Muscle layer of colon (tissue), 2 donors: ENCODE data around the gene TIGD3.
A peak's percentile ranks its signal among the peaks of the same experiment; 100 is the strongest.

Experiments
- H3K27ac ChIP-seq: one replicate; pipeline ENCODE4 v1.7.0; 2013; ENCODE audit warnings: low read depth, mild to moderate bottlenecking, low read length, moderate library complexity
- H3K27me3 ChIP-seq, 2 donors: one replicate each; pipeline ENCODE4 v1.7.0; 2013; ENCODE audit warnings: low read length in 2 of 2, mild to moderate bottlenecking in 2 of 2; ENCODE audit not compliant: insufficient read depth in 2 of 2, control insufficient read depth in 1 of 2
- H3K36me3 ChIP-seq: one replicate; pipeline ENCODE4 v1.7.0; 2013; ENCODE audit warnings: mild to moderate bottlenecking, low read length; ENCODE audit not compliant: insufficient read depth
- H3K4me1 ChIP-seq: one replicate; pipeline ENCODE4 v1.7.0; 2013; ENCODE audit warnings: mild to moderate bottlenecking, low read length; ENCODE audit not compliant: insufficient read depth
- H3K4me3 ChIP-seq, 2 donors: one replicate each; pipeline ENCODE4 v1.7.0; 2013; ENCODE audit warnings: low read length in 2 of 2, low read depth in 1 of 2, mild to moderate bottlenecking in 1 of 2, moderate library complexity in 1 of 2
- H3K9ac ChIP-seq: one replicate; pipeline ENCODE4 v1.7.0; 2013; ENCODE audit warnings: low read length
- H3K9me3 ChIP-seq: one replicate; pipeline ENCODE4 v1.7.0; 2013; ENCODE audit warnings: mild to moderate bottlenecking, low read length
- donor health status: abdominal sarcoma.
- donor health status: Adenocarcinoma of cecum.

TIGD3 gene

DNA sequence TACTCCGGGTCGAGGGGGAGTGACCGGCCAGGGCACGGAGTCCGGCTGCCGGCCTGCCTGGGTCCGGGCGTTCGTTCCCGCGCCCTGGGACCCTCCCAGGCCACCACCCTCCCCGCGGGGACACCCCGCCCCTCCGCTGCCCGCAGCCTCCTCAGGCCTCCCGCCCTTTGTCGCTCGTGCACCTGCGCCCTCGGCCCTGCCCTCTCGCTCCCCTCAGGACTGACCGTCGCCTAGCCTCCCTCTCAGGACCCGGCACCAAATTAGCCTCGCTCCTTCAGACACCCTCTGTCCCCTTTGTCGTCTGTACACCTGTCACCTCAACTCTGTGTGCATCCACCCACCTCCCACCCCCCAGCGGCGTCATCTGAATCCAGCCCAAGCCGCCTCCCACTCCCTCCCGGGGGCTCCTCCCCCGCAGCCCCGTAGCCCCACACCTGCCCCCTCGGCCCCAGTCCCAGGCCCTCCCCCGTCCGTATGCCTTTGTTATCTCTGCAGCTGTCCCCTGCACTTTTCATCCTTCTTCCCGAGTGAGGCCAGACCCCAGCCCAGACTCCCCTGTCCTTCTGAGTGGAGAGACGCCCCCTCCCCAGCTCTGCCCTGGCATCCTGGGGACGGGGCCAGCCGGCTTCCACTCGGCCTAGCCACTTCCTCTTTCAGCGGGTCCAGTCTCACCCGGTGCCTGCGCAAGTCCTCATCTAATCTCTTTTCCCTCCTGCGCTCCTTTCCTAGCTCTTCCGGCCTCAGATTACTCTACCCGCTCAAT is 643 bp downstream of the TIGD3 start:
- Histone ChIP-seq H3K27ac (no peak overlapping the region), H3K4me3 (peak overlapping the region; percentile 44 to 57), H3K9me3 (no peaks in the 10 kb centered on the region), H3K36me3 (peaks cover 22% of the 10 kb centered on the region), H3K27me3 (peaks cover 0 to 16% of the 10 kb centered on the region in 2 donors), H3K4me1 (peaks cover 17% of the 10 kb centered on the region), H3K9ac (no peak overlapping the region)

DNA sequence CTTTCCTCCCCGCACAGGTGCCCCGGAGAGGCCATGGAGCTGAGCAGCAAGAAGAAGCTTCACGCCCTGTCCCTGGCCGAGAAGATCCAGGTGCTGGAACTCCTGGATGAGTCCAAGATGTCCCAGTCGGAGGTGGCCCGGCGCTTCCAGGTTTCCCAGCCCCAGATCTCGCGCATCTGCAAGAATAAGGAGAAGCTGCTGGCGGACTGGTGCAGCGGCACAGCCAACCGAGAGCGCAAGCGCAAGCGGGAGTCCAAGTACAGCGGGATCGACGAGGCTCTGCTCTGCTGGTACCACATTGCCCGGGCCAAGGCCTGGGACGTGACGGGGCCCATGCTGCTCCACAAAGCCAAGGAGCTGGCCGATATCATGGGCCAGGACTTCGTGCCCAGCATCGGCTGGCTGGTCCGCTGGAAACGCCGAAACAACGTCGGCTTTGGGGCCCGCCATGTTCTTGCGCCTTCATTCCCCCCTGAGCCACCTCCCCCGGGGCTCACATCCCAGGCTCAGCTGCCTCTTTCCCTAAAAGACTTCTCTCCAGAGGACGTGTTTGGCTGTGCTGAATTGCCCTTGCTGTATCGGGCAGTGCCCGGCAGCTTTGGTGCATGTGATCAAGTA is 1.3 kb downstream of the TIGD3 start:
- H3K27ac ChIP-seq = no peak overlapping the region
- peak overlapping the region; percentile 44 to 57 for H3K4me3 ChIP-seq
- H3K4me1 ChIP-seq = peaks cover 17% of the 10 kb centered on the region
- no peak overlapping the region for H3K9ac ChIP-seq
- peaks cover 0 to 16% of the 10 kb centered on the region in 2 donors for H3K27me3 ChIP-seq
- no peaks in the 10 kb centered on the region for H3K9me3 ChIP-seq
- H3K36me3 ChIP-seq = peaks cover 19% of the 10 kb centered on the region

DNA sequence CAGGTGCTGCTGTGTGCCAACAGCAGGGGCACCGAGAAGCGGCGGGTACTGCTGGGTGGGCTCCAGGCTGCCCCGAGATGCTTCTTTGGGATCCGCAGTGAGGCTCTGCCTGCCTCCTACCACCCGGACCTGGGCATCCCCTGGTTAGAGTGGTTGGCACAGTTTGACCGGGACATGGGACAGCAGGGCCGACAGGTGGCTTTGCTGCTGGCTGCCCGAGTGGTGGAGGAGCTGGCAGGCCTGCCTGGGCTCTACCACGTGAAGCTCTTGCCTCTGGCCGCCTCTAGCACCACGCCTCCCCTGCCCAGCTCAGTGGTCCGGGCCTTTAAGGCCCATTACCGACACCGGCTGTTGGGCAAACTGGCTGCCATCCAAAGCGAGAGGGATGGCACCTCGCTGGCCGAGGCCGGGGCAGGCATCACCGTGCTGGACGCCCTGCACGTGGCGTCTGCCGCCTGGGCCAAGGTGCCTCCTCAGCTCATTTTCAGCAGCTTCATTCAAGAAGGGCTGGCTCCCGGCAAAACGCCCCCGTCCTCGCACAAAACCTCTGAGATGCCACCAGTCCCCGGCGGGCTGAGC is 1.9 kb downstream of the TIGD3 start:
- Histone ChIP-seq H3K27ac (no peak overlapping the region), H3K4me1 (peaks cover 17% of the 10 kb centered on the region), H3K4me3 (no peak overlapping the region), H3K36me3 (peaks cover 13% of the 10 kb centered on the region), H3K9me3 (no peaks in the 10 kb centered on the region), H3K27me3 (peaks cover 0 to 16% of the 10 kb centered on the region in 2 donors), H3K9ac (no peak overlapping the region)

DNA sequence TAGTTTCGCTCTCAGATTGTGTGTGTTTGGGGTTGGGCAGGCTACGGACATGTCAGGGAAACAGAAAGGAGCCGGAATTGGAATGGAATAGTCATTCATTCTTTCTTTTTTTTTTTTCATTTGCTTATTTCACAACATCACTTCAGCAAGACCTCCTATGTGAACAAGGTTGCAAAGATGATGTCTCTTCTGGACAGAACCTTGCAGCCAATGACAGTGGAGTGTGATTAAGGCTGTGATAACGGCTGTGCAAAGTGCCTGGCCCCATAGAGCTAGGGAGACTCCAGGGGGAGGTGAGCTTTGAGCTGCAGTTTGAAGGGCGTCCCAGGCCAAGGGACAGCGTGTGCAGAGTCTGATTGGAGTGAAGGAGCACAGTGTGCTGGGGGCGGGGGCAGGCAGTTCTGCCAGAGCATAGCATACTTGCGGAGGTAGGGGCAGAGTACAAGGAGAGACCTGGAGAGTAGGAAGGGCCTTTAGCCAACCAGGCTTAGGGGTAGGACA is 3.4 kb downstream of the TIGD3 start:
- no peak overlapping the region for H3K9ac ChIP-seq
- H3K27me3 ChIP-seq = peaks cover 0 to 16% of the 10 kb centered on the region in 2 donors
- no peaks in the 10 kb centered on the region for H3K36me3 ChIP-seq
- no peak overlapping the region for H3K4me3 ChIP-seq
- H3K27ac ChIP-seq = no peak overlapping the region
- no peaks in the 10 kb centered on the region for H3K9me3 ChIP-seq
- H3K4me1 ChIP-seq = peaks cover 17% of the 10 kb centered on the region

DNA sequence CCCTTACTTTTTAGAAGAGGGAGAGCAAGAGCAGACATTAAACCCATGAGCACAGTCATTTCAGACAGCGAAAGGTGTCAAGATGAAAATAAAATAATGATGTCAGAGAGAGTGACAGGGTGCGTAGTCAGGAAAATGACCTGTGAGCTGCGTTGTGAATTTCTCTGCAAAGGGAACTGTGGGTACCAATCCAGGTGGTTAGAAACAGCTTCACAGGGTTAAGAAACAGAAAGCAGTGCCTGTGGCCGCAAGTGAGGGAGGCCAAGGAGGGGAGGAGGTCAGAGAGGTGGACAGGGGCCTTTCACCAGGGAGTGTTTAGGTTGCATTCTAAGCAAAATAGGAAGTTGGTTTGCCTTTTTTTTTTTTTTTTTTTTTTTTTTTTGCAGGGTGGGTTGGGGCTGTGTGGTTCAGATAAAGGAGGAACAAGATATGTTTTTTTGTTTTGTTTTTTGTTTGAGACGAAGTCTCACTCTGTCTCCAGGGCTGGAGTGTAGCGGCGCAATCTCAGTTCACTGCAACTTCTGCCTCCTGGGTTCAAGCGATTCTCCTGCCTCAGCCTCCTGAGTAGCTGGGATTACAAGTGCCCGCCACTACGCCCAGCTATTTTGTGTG is 7.9 kb downstream of the TIGD3 start:
- H3K4me3 ChIP-seq = no peak overlapping the region
- no peak overlapping the region for H3K27ac ChIP-seq
- peaks cover 0 to 7% of the 10 kb centered on the region in 2 donors for H3K27me3 ChIP-seq
- no peaks in the 10 kb centered on the region for H3K4me1 ChIP-seq
- H3K36me3 ChIP-seq = no peaks in the 10 kb centered on the region
- H3K9me3 ChIP-seq = no peaks in the 10 kb centered on the region
- no peak overlapping the region for H3K9ac ChIP-seq

DNA sequence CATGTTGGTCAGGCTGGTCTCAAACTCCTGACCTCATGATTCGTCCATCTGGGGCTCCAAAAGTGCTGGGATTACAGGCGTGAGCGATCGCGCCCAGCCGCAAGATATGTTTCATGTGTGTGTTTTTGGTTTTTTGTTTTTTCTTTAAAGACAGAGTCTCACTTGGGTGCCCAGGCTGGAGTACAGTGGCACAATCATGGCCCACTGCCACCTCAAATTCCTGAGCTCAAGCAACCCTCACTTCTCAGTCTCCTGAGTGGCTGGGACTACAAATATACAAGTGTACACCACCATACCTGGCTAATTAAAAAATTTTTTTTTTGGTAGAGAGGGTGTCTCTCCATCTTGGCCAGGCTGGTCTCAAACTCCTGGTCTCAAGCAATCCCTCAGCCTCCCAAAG is 8.4 kb downstream of the TIGD3 start:
- Histone ChIP-seq H3K4me1 (no peaks in the 10 kb centered on the region), H3K9me3 (no peaks in the 10 kb centered on the region), H3K27ac (no peak overlapping the region), H3K9ac (no peak overlapping the region), H3K4me3 (no peak overlapping the region), H3K27me3 (peaks cover 0 to 1% of the 10 kb centered on the region in 2 donors), H3K36me3 (no peaks in the 10 kb centered on the region)

DNA sequence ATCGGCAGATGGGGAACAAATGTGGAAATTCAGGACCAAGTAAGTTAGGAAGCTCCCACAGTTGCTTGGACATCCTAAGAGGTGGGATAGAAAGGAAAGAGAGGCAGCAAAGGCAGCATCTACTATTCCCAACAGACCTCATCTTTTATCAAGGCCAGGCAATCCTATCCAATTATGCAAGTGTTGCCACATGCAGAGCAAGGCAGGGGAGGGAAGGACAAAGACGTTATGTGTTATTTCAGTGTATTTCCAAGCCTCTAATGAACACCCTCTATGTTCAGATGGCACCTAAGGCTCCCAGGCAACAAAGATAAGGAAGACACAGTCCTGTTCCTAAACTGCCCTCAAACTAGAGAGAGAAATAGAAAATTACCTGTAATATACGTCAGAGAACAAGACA is 9.2 kb downstream of the TIGD3 start:
- H3K9me3 ChIP-seq = no peaks in the 10 kb centered on the region
- no peak overlapping the region for H3K4me3 ChIP-seq
- H3K9ac ChIP-seq = no peak overlapping the region
- H3K27ac ChIP-seq = no peak overlapping the region
- H3K36me3 ChIP-seq = no peaks in the 10 kb centered on the region
- no peaks in the 10 kb centered on the region for H3K27me3 ChIP-seq
- no peaks in the 10 kb centered on the region for H3K4me1 ChIP-seq

DNA sequence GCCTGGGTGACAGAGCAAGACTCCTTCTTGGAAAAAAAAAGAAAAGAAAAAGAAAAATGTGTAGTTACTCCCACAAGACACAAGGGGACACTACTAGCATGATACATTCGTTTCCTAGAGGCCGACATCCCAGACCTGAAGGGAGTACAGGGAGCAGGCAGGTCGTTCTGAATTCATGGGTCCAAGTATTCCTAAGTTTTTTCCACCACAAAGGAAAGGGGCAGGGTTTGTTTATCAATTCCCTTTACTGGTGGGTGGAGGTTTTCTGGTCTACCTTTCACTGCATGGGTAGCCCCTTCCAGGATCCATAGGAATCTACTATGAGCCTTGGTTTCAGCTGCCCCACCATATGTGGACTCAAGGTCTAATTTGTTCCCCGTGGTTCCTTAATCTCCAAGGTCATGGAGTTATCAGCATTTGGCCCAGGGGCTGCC is 11.8 kb downstream of the TIGD3 start:
- H3K36me3 ChIP-seq = no peaks in the 10 kb centered on the region
- no peaks in the 10 kb centered on the region for H3K27me3 ChIP-seq
- H3K4me3 ChIP-seq = no peak overlapping the region
- H3K9ac ChIP-seq = no peak overlapping the region
- no peak overlapping the region for H3K27ac ChIP-seq
- H3K4me1 ChIP-seq = no peaks in the 10 kb centered on the region
- H3K9me3 ChIP-seq = no peaks in the 10 kb centered on the region

DNA sequence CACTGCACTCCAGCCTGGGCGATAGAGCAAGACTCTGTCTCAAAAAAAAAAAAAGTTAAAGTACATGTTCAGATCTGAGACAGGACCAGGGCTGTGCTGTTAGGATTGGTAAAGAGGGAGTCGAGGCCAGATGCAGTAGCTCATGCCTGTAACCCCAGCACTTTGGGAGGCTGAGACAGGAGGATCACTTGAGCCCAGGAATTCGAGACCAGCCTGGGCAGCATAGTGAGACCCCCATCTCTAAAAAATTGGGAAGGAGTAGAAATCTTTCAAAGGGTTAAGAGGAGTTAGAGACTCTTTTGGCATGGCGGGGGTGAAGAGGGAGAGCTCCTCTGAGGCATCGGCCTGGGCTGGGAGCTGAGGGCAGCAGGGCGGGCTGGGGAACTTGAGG is 16.1 kb downstream of the TIGD3 start:
- no peaks in the 10 kb centered on the region for H3K9me3 ChIP-seq
- H3K36me3 ChIP-seq = no peaks in the 10 kb centered on the region
- no peak overlapping the region for H3K9ac ChIP-seq
- no peaks in the 10 kb centered on the region for H3K27me3 ChIP-seq
- no peaks in the 10 kb centered on the region for H3K4me1 ChIP-seq
- no peak overlapping the region for H3K27ac ChIP-seq
- H3K4me3 ChIP-seq = no peak overlapping the region

DNA sequence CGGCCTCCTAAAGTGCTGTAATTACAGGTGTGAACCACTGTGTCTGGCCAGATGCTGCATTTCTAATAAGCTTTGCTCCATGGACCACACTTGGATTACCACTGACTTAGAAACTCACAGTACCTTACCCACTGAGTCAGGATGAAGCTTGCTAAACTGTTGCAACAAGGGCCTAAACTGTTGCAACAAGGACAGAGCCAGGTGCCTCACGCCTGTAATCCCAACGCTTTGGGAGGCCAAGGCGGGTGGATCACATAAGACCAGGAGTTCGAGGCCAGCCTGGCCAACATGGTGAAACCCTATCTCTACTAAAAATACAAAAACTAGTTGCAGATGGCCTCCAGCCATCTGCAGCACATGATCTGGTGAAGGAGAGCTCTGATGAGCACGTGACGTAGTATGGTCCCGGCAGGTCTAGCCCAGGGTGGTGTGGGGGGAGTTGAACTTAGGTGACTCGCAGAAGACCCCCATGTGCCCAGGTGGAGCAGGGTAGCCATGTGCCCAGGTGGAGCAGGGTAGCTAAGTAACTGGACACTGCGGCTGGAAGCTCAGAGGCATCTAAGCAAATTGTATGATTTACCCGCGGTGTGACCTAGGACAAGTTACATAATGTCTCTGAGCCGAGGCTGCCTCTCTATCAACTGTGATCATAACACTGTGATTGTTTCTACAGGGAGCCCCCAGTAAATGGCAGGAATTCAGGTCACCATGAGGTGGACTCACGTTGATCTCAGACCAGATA is 19.5 kb downstream of the TIGD3 start:
- Histone ChIP-seq H3K4me3 (no peak overlapping the region), H3K4me1 (no peaks in the 10 kb centered on the region), H3K27me3 (no peaks in the 10 kb centered on the region), H3K9me3 (no peaks in the 10 kb centered on the region), H3K36me3 (no peaks in the 10 kb centered on the region), H3K27ac (no peak overlapping the region), H3K9ac (no peak overlapping the region)

DNA sequence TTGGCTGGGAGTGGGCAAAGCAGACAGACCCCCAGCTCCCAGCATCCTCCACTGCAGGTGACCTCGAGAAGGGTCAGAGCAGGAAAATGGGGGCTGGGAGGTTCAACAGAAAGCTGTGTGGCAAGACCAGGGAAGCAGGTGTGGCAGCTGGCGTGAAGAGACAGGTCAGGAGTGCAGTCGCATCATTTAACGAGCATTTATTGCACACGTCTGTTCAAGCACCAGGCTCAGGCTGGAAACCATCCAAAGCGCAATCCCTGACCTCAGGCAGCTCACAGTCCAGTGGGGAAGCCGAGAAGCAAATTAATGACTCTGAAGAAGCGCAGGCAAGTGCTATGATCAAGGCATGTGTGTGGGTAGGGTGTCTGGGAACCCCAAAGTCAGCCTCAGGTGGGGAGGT is 20.5 kb downstream of the TIGD3 start:
- no peaks in the 10 kb centered on the region for H3K27me3 ChIP-seq
- no peak overlapping the region for H3K9ac ChIP-seq
- H3K4me3 ChIP-seq = no peak overlapping the region
- H3K9me3 ChIP-seq = no peaks in the 10 kb centered on the region
- no peak overlapping the region for H3K27ac ChIP-seq
- H3K36me3 ChIP-seq = no peaks in the 10 kb centered on the region
- no peaks in the 10 kb centered on the region for H3K4me1 ChIP-seq
